ENCODE results near the gene ARFGEF3. TPM values are rescaled to one million over a fixed set of nuclear protein-coding genes. Genes with fewer than 3 reads are reported as not detected.

Gene ARFGEF3
- total RNA-seq, 4 donors from 2014 or later = 2.8 to 11.8 (median 7.8) TPM

DNA sequence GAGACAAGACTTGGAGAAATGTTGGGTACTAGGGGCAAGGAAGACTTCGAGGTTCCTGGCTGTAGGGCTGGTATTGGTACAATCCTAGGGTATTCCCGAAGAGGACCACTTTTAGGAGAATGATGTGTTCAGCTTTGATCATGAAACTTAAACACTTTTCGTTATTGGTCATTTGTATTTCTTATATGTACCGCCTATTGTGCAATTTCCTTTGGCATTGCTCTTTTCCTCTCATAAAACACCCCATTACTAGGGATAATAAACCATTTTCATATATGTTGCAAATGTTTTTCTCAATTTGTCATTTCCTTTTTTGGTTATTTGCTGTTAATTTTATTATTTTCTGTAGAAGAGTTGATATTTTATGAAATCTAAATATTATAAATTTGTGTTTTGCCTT is 18.9 kb upstream of the ARFGEF3 start:
- DNase-seq (ENCODE audit: low spot score in 2 of 2) = no peak

DNA sequence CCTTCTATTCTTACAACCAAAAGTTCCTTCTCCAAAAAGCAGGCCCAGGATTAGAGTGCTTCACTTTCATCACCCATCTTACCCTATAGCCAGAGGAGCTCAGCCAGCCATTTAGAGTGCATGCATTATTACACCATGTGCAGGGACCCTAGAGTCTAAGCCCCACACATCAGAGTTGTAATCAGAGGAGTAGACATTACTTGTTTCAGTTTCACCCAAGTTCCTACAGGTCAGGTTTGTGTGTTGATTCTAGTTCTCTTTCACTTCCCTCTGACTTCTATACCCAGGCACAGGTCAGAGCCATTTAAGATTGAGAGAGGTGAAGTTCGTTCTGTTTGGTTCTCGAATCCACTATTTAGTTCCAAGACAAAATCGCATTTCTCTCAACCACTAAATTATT is 16.3 kb upstream of the ARFGEF3 start:
- TF ChIP-seq, protein P1, sequence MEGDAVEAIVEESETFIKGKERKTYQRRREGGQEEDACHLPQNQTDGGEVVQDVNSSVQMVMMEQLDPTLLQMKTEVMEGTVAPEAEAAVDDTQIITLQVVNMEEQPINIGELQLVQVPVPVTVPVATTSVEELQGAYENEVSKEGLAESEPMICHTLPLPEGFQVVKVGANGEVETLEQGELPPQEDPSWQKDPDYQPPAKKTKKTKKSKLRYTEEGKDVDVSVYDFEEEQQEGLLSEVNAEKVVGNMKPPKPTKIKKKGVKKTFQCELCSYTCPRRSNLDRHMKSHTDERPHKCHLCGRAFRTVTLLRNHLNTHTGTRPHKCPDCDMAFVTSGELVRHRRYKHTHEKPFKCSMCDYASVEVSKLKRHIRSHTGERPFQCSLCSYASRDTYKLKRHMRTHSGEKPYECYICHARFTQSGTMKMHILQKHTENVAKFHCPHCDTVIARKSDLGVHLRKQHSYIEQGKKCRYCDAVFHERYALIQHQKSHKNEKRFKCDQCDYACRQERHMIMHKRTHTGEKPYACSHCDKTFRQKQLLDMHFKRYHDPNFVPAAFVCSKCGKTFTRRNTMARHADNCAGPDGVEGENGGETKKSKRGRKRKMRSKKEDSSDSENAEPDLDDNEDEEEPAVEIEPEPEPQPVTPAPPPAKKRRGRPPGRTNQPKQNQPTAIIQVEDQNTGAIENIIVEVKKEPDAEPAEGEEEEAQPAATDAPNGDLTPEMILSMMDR (IDR thresholded peaks at IDR 0.05) = no peak
- TF ChIP-seq POLR2A (IDR thresholded peaks at IDR 0.05) = no peak
- 91 to 94% methylated on average over 3 of the region's 3 CpGs for WGBS, 2 donors
- no peak for DNase-seq (ENCODE audit: low spot score in 2 of 2)
- intact Hi-C loops (cut with DNase I; ENCODE audit: low total_unique reads) = no loop called here
- H3K4me3 ChIP-seq (ENCODE audit: low read depth, poor library complexity, severe bottlenecking) = no peak overlapping the region

More for the DNA sequence above, 18.9 kb upstream of the ARFGEF3 start:
- intact Hi-C loops (cut with DNase I; ENCODE audit: low total_unique reads) = no loop called here
- WGBS, 2 donors = 79 to 85% methylated on average over 4 of the region's 4 CpGs
- H3K4me3 ChIP-seq (ENCODE audit: low read depth, poor library complexity, severe bottlenecking) = no peak overlapping the region
- TF ChIP-seq POLR2A (IDR thresholded peaks at IDR 0.05) = no peak
- TF ChIP-seq, protein P1 (IDR thresholded peaks at IDR 0.05) = no peak

DNA sequence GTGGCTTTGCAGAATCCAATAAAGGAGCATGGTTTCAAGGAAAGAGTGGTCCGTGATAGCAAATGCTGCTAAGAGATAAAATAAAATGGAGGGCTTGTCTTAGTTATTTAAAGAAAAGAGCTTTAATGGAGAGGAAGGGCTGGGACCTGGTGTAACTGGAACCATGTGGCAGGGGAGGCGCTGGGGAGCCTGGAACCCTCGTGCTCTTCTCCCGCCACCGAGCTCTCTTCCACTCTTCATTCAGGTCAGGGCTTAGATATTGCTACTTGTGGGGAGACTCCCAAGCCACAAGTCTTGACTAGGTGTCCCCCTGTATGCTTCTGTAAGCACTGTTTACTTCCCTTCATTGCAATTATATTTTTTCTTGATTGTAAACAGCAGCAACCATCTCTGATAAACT is 15.2 kb upstream of the ARFGEF3 start:
- intact Hi-C loops (cut with DNase I; ENCODE audit: low total_unique reads) = no loop called here
- TF ChIP-seq, protein P1 (IDR thresholded peaks at IDR 0.05) = no peak
- no peak for TF ChIP-seq POLR2A (IDR thresholded peaks at IDR 0.05)
- DNase-seq (ENCODE audit: low spot score in 2 of 2) = no peak
- no peak overlapping the region for H3K4me3 ChIP-seq (ENCODE audit: low read depth, poor library complexity, severe bottlenecking)
- WGBS, 2 donors = 85 to 87% methylated on average over 5 of the region's 5 CpGs

DNA sequence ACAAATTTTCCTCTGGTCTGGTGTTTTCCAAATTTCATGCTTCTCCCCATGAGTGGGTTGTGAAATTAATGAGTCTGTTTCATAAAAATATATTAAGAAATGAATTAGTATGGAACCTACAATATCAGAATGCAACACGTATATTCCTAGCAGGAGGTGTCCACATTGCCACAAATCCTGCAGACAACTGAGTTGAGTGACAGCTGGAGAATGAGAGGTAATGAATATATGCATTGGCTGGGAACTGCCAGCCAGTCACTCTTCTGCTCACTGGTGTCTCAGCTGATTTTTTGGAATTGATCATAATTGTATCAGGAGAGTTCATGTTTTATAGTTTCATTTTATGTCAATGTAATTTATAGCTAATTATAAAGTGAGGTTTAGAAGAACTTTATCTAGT is 6.3 kb upstream of the ARFGEF3 start:
- intact Hi-C loops (cut with DNase I; ENCODE audit: low total_unique reads) = no loop called here
- 67 to 82% methylated on average over 1 of the region's 1 CpG for WGBS, 2 donors
- DNase-seq (ENCODE audit: low spot score in 2 of 2) = no peak
- TF ChIP-seq, protein P1 (IDR thresholded peaks at IDR 0.05) = no peak
- TF ChIP-seq POLR2A (IDR thresholded peaks at IDR 0.05) = no peak
- no peak overlapping the region for H3K4me3 ChIP-seq (ENCODE audit: low read depth, poor library complexity, severe bottlenecking)

DNA sequence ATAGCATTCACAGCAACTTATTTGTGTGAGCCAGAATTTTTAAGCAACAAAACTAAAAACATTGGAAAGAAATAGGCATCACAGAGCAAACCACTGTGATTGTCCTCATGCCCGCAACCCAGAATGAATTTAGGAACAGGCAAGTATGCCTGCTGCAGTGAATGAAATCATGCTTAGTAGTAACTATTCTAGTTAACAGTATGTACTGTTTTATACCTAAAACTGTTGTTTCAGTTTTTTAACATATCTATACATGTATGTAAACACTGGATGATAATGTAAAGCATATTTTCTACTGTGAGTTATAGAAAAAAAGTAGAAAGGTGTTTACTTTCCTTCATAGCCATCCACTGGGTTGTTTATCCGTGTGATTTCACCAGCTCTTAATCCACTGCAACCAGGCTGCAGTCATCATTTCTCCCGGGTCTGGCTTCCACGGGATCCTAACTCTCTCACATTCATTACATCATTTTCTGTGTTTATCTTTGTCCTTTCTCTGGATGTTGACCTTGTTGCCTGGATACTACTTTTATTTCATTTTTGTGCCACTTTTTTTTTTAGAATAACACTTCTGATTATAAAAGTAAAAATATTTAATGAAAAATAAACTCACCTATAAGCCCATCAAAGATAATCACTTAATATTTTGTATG is 3.6 kb upstream of the ARFGEF3 start:
- no peak for DNase-seq (ENCODE audit: low spot score in 2 of 2)

More for the DNA sequence above, 3.6 kb upstream of the ARFGEF3 start:
- TF ChIP-seq, protein P1 (IDR thresholded peaks at IDR 0.05) = no peak
- TF ChIP-seq POLR2A (IDR thresholded peaks at IDR 0.05) = no peak
- no peak overlapping the region for H3K4me3 ChIP-seq (ENCODE audit: low read depth, poor library complexity, severe bottlenecking)
- intact Hi-C loops (cut with DNase I; ENCODE audit: low total_unique reads) = no loop called here
- 50 to 54% methylated on average over 4 of the region's 4 CpGs for WGBS, 2 donors
